ENCODE results near the gene ACAD11.

ACAD11 gene

GRCh38 chr3:132549169-132549568 lies 110.4 kb downstream of the ACAD11 start:
- Histone ChIP-seq H2BK15ac (ENCODE audit: low read depth, poor library complexity, severe bottlenecking) (no peak overlapping the region), H3K36me3 (ENCODE audit: control insufficient read depth in 1 of 2, insufficient read depth in 2 of 2, low read depth in 1 of 2, low read length in 2 of 2) (peaks cover 0 to 4% of the 10 kb centered on the region in 2 experiments), H3K23ac (ENCODE audit: low read length in 2 of 2) (no peak overlapping the region), H3K27ac (ENCODE audit: low read length, poor library complexity, severe bottlenecking) (no peak overlapping the region), H3K9ac (ENCODE audit: low read length) (no peak overlapping the region), H3K27me3 (ENCODE audit: control insufficient read depth in 1 of 2, insufficient read depth in 1 of 2, low read length in 2 of 2) (no peaks in the 10 kb centered on the region), H3K79me1 (replicated peaks; ENCODE audit: low read length, poor library complexity, severe bottlenecking) (no peaks in the 10 kb centered on the region), H3K4me2 (ENCODE audit: low read length, poor library complexity, severe bottlenecking) (peak overlapping the region; percentile 6), H3K4me3 (ENCODE audit: insufficient read depth in 1 of 2, low read depth in 1 of 2, low read length in 2 of 2) (peak overlapping the region in 1 of 2 experiments; percentile 7), H4K91ac (ENCODE audit: low read length) (no peak overlapping the region), H4K8ac (ENCODE audit: low read length) (no peak overlapping the region), H2BK12ac (ENCODE audit: low read length in 2 of 2) (no peak overlapping the region), H2BK120ac (ENCODE audit: low read depth, low read length) (no peak overlapping the region), H3K9me3 (ENCODE audit: control insufficient read depth, low read length) (no peaks in the 10 kb centered on the region), H2AFZ (ENCODE audit: low read depth, low read length) (no peak overlapping the region), H3K14ac (ENCODE audit: low read length in 2 of 2) (peak overlapping the region in 1 of 2 experiments; percentile 11), H3K18ac (ENCODE audit: low read depth in 1 of 2, low read length in 2 of 2) (no peak overlapping the region), H3K4me1 (ENCODE audit: control insufficient read depth, insufficient read depth, low read depth, low read length) (peaks cover 6% of the 10 kb centered on the region), H2BK5ac (ENCODE audit: low read depth, low read length, poor library complexity, severe bottlenecking) (no peak overlapping the region), H2AK5ac (ENCODE audit: low read length, severe bottlenecking) (no peak overlapping the region), H3K4ac (ENCODE audit: low read depth in 1 of 2, low read length in 2 of 2) (no peak overlapping the region)
- DNase-seq = no peak
- WGBS = 94% methylated on average over 8 of the region's 8 CpGs

- no peak overlapping the region for H2BK5ac ChIP-seq (ENCODE audit: low read depth, low read length, poor library complexity, severe bottlenecking)
- peaks cover 5 to 16% of the 10 kb centered on the region in 2 experiments for H3K36me3 ChIP-seq (ENCODE audit: control insufficient read depth in 1 of 2, insufficient read depth in 2 of 2, low read depth in 1 of 2, low read length in 2 of 2)
- 100% methylated on average over 1 of the region's 3 CpGs for WGBS
- H2BK120ac ChIP-seq (ENCODE audit: low read depth, low read length) = no peak overlapping the region
- H3K79me1 ChIP-seq (replicated peaks; ENCODE audit: low read length, poor library complexity, severe bottlenecking) = peaks cover 3% of the 10 kb centered on the region
- H3K23ac ChIP-seq (ENCODE audit: low read length in 2 of 2) = no peak overlapping the region
- H3K9ac ChIP-seq (ENCODE audit: low read length) = no peak overlapping the region
- H3K18ac ChIP-seq (ENCODE audit: low read depth in 1 of 2, low read length in 2 of 2) = no peak overlapping the region
- H3K4ac ChIP-seq (ENCODE audit: low read depth in 1 of 2, low read length in 2 of 2) = no peak overlapping the region
- no peak overlapping the region for H2BK15ac ChIP-seq (ENCODE audit: low read depth, poor library complexity, severe bottlenecking)
- H3K9me3 ChIP-seq (ENCODE audit: control insufficient read depth, low read length) = no peaks in the 10 kb centered on the region
- H3K27me3 ChIP-seq (ENCODE audit: control insufficient read depth in 1 of 2, insufficient read depth in 1 of 2, low read length in 2 of 2) = no peaks in the 10 kb centered on the region
- no peak overlapping the region for H2BK12ac ChIP-seq (ENCODE audit: low read length in 2 of 2)
- H3K4me2 ChIP-seq (ENCODE audit: low read length, poor library complexity, severe bottlenecking) = no peak overlapping the region
- H4K91ac ChIP-seq (ENCODE audit: low read length) = no peak overlapping the region
- no peak overlapping the region for H3K14ac ChIP-seq (ENCODE audit: low read length in 2 of 2)
- no peak overlapping the region for H3K4me3 ChIP-seq (ENCODE audit: insufficient read depth in 1 of 2, low read depth in 1 of 2, low read length in 2 of 2)
- H2AFZ ChIP-seq (ENCODE audit: low read depth, low read length) = no peak overlapping the region
- no peak for DNase-seq
- peaks cover 7% of the 10 kb centered on the region for H3K4me1 ChIP-seq (ENCODE audit: control insufficient read depth, insufficient read depth, low read depth, low read length)
- no peak overlapping the region for H2AK5ac ChIP-seq (ENCODE audit: low read length, severe bottlenecking)
- no peak overlapping the region for H3K27ac ChIP-seq (ENCODE audit: low read length, poor library complexity, severe bottlenecking)
- H4K8ac ChIP-seq (ENCODE audit: low read length) = no peak overlapping the region
Measured at GRCh38 chr3:132545471-132545870, 114.1 kb downstream of the ACAD11 start.

- DNase-seq = no peak
- H3K4ac ChIP-seq (ENCODE audit: low read depth in 1 of 2, low read length in 2 of 2) = no peak overlapping the region
- H3K4me2 ChIP-seq (ENCODE audit: low read length, poor library complexity, severe bottlenecking) = no peak overlapping the region
- H2BK12ac ChIP-seq (ENCODE audit: low read length in 2 of 2) = no peak overlapping the region
- H3K27me3 ChIP-seq (ENCODE audit: control insufficient read depth in 1 of 2, insufficient read depth in 1 of 2, low read length in 2 of 2) = no peaks in the 10 kb centered on the region
- no peak overlapping the region for H3K14ac ChIP-seq (ENCODE audit: low read length in 2 of 2)
- H3K4me1 ChIP-seq (ENCODE audit: control insufficient read depth, insufficient read depth, low read depth, low read length) = peaks cover 4% of the 10 kb centered on the region
- no peak overlapping the region for H3K9ac ChIP-seq (ENCODE audit: low read length)
- WGBS = 95% methylated on average over 2 of the region's 2 CpGs
- no peak overlapping the region for H3K18ac ChIP-seq (ENCODE audit: low read depth in 1 of 2, low read length in 2 of 2)
- H3K36me3 ChIP-seq (ENCODE audit: control insufficient read depth in 1 of 2, insufficient read depth in 2 of 2, low read depth in 1 of 2, low read length in 2 of 2) = peaks cover 10 to 29% of the 10 kb centered on the region in 2 experiments
- H3K4me3 ChIP-seq (ENCODE audit: insufficient read depth in 1 of 2, low read depth in 1 of 2, low read length in 2 of 2) = no peak overlapping the region
- H3K27ac ChIP-seq (ENCODE audit: low read length, poor library complexity, severe bottlenecking) = no peak overlapping the region
- H3K23ac ChIP-seq (ENCODE audit: low read length in 2 of 2) = no peak overlapping the region
- H2BK15ac ChIP-seq (ENCODE audit: low read depth, poor library complexity, severe bottlenecking) = no peak overlapping the region
- no peak overlapping the region for H2AFZ ChIP-seq (ENCODE audit: low read depth, low read length)
- H2BK120ac ChIP-seq (ENCODE audit: low read depth, low read length) = no peak overlapping the region
- peaks cover 3% of the 10 kb centered on the region for H3K79me1 ChIP-seq (replicated peaks; ENCODE audit: low read length, poor library complexity, severe bottlenecking)
- H2AK5ac ChIP-seq (ENCODE audit: low read length, severe bottlenecking) = no peak overlapping the region
- no peak overlapping the region for H2BK5ac ChIP-seq (ENCODE audit: low read depth, low read length, poor library complexity, severe bottlenecking)
- no peak overlapping the region for H4K8ac ChIP-seq (ENCODE audit: low read length)
- H4K91ac ChIP-seq (ENCODE audit: low read length) = no peak overlapping the region
- no peaks in the 10 kb centered on the region for H3K9me3 ChIP-seq (ENCODE audit: control insufficient read depth, low read length)
Measured at GRCh38 chr3:132544130-132544529, 115.5 kb downstream of the ACAD11 start.

- no peak overlapping the region for H2BK120ac ChIP-seq (ENCODE audit: low read depth, low read length)
- peaks cover 10 to 38% of the 10 kb centered on the region in 2 experiments for H3K36me3 ChIP-seq (ENCODE audit: control insufficient read depth in 1 of 2, insufficient read depth in 2 of 2, low read depth in 1 of 2, low read length in 2 of 2)
- H2AK5ac ChIP-seq (ENCODE audit: low read length, severe bottlenecking) = no peak overlapping the region
- 0% methylated on average over 2 of the region's 2 CpGs for WGBS
- H2BK15ac ChIP-seq (ENCODE audit: low read depth, poor library complexity, severe bottlenecking) = no peak overlapping the region
- H3K4me2 ChIP-seq (ENCODE audit: low read length, poor library complexity, severe bottlenecking) = no peak overlapping the region
- no peak overlapping the region for H3K23ac ChIP-seq (ENCODE audit: low read length in 2 of 2)
- H2BK5ac ChIP-seq (ENCODE audit: low read depth, low read length, poor library complexity, severe bottlenecking) = no peak overlapping the region
- H3K14ac ChIP-seq (ENCODE audit: low read length in 2 of 2) = no peak overlapping the region
- DNase-seq = peak; percentile 92
- H3K79me1 ChIP-seq (replicated peaks; ENCODE audit: low read length, poor library complexity, severe bottlenecking) = peaks cover 3% of the 10 kb centered on the region
- H3K27ac ChIP-seq (ENCODE audit: low read length, poor library complexity, severe bottlenecking) = peak overlapping the region; percentile 93
- H3K4me1 ChIP-seq (ENCODE audit: control insufficient read depth, insufficient read depth, low read depth, low read length) = peaks cover 4% of the 10 kb centered on the region
- H3K9me3 ChIP-seq (ENCODE audit: control insufficient read depth, low read length) = no peaks in the 10 kb centered on the region
- no peaks in the 10 kb centered on the region for H3K27me3 ChIP-seq (ENCODE audit: control insufficient read depth in 1 of 2, insufficient read depth in 1 of 2, low read length in 2 of 2)
- H3K4ac ChIP-seq (ENCODE audit: low read depth in 1 of 2, low read length in 2 of 2) = no peak overlapping the region
- no peak overlapping the region for H4K8ac ChIP-seq (ENCODE audit: low read length)
- no peak overlapping the region for H4K91ac ChIP-seq (ENCODE audit: low read length)
- no peak overlapping the region for H3K4me3 ChIP-seq (ENCODE audit: insufficient read depth in 1 of 2, low read depth in 1 of 2, low read length in 2 of 2)
- no peak overlapping the region for H2BK12ac ChIP-seq (ENCODE audit: low read length in 2 of 2)
- H3K18ac ChIP-seq (ENCODE audit: low read depth in 1 of 2, low read length in 2 of 2) = peak overlapping the region; percentile 13 to 53
- peak overlapping the region; percentile 64 for H3K9ac ChIP-seq (ENCODE audit: low read length)
- H2AFZ ChIP-seq (ENCODE audit: low read depth, low read length) = no peak overlapping the region
Measured at GRCh38 chr3:132543011-132543739, 116.4 kb downstream of the ACAD11 start.

Measured in mesenchymal stem cell (in vitro differentiated cells and primary cell).